DND-41 (cell line): Measurements from ENCODE around the gene MED8.
"Not testable (repeated sequence)": the region's sequence is repeated elsewhere in the genome, so short reads cannot be mapped to it uniquely, and the experiment has no call there.

Experiments used
- ATAC-seq: fragments of 200-7000 bp; cut with Tn5 transposase; 3 replicates; pipeline ENCODE4 v1.9.1; 2021; ENCODE audit warnings: low read depth; ENCODE audit not compliant: insufficient read depth
- DNase-seq: peaks from one replicate; pipeline ENCODE4 v3.0.0-alpha.2; 2020
- H2AFZ ChIP-seq: 2 replicates; pipeline ENCODE4 v1.6.0; 2012; ENCODE audit warnings: low read depth, low read length
- H3K27ac ChIP-seq: 2 replicates; pipeline ENCODE4 v1.5.1; 2012; ENCODE audit warnings: low read length, inconsistent platforms
- H3K27me3 ChIP-seq: fragments of 200-600 bp; sonication (generic); 2 replicates; pipeline ENCODE4 v1.6.0; 2012; ENCODE audit warnings: low read length, mild to moderate bottlenecking, inconsistent platforms; ENCODE audit not compliant: insufficient read depth, poor library complexity
- H3K36me3 ChIP-seq: 2 replicates; pipeline ENCODE4 v1.5.1; 2012; ENCODE audit warnings: low read length, inconsistent platforms; ENCODE audit not compliant: insufficient read depth
- H3K4me1 ChIP-seq: 2 replicates; pipeline ENCODE4 v1.5.1; 2012; ENCODE audit warnings: mild to moderate bottlenecking, low read length; ENCODE audit not compliant: insufficient read depth
- H3K4me2 ChIP-seq: 2 replicates; pipeline ENCODE4 v1.6.0; 2012; ENCODE audit warnings: mild to moderate bottlenecking, moderate library complexity, low read length, inconsistent platforms; ENCODE audit not compliant: insufficient read depth
- H3K4me3 ChIP-seq, 2 experiments: fragments of 200-600 bp in 1 of 2; shearing (Covaris generic) in 1 of 2; 2 replicates each; pipeline ENCODE4 v1.5.1; 2012 to 2016; ENCODE audit warnings: inconsistent platforms in 2 of 2, low read length in 2 of 2, mild to moderate bottlenecking in 2 of 2, low read depth in 1 of 2, moderate library complexity in 1 of 2
- H3K79me2 ChIP-seq: 2 replicates; pipeline ENCODE4 v1.6.0; 2012; ENCODE audit warnings: low read length, inconsistent platforms; ENCODE audit not compliant: insufficient read depth
- H3K9ac ChIP-seq: 2 replicates; pipeline ENCODE4 v1.6.0; 2012; ENCODE audit warnings: low read depth, mild to moderate bottlenecking, inconsistent platforms, low read length, moderate library complexity
- H3K9me3 ChIP-seq: 2 replicates; pipeline ENCODE4 v1.5.1; 2012; ENCODE audit warnings: low read length, moderate library complexity, mild to moderate bottlenecking, inconsistent platforms; ENCODE audit not compliant: insufficient read depth, severe bottlenecking
- H4K20me1 ChIP-seq: 2 replicates; pipeline ENCODE4 v1.6.0; 2012; ENCODE audit warnings: low read length; ENCODE audit not compliant: insufficient read depth
- CTCF ChIP-seq: IDR thresholded peaks from 2 replicates; pipeline ENCODE4 v1.5.1; 2012; ENCODE audit warnings: borderline replicate concordance, low read length, moderate library complexity, mild to moderate bottlenecking; ENCODE audit not compliant: poor library complexity, severe bottlenecking; ENCODE audit errors: extremely low read depth
- EZH2 ChIP-seq: IDR thresholded peaks from 3 replicates; pipeline ENCODE4 v1.6.1; 2012; ENCODE audit warnings: borderline replicate concordance, low read depth, mild to moderate bottlenecking, moderate library complexity, low read length, inconsistent platforms; ENCODE audit not compliant: severe bottlenecking

Gene MED8

DNA sequence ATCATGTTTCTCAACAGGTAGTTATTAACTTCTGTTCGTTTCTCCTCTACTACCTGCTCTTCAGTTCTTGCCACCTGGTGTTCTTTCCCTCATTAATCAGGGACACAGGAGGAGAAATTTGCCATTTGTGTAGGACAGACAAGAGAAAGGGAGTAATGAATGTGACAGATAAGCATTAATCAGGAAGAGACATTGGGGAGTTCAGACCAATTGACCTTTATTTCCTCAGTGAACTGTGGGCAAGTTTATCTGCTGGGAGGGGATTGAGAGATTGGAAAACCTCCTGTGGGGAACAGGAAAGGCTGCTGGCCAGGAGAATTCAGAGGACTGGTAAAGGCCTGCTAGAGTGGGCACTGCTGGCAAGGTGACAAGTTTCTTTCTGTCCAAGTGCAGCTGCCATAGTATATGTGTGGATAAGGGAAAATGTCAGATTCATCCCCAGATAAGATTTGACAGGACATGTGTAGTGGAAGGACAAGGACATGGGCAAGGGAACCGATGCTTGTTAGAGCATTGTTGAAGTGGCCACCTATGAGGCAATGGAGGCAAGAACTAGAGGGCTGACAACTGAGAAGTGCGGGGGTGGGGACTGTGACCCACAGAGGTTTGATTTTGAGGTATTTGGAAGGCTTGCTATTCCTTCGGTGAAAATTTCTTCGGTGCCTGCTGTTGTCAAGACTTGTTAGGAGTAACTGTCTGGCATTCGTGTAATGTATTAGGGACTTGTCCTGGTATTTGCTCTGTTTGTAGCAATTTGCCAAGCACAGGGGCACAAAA, 12.7 kb upstream of the MED8 start:
- Histone ChIP-seq H3K9me3 (no peaks in the 10 kb centered on the region), H3K79me2 (peaks cover 9% of the 10 kb centered on the region; the same call in 1 of the 2 replicates), H3K4me2 (no peak overlapping the region), H3K4me1 (no peaks in the 10 kb centered on the region), H3K36me3 (peaks cover 51% of the 10 kb centered on the region), H3K4me3 (no peak overlapping the region), H4K20me1 (no peaks in the 10 kb centered on the region), H3K27ac (no peak overlapping the region), H3K27me3 (no peaks in the 10 kb centered on the region), H3K9ac (no peak overlapping the region), H2AFZ (no peak overlapping the region)
- no peak for DNase-seq
- no peak for TF ChIP-seq CTCF
- no peak for TF ChIP-seq EZH2
- ATAC-seq: no peak

DNA sequence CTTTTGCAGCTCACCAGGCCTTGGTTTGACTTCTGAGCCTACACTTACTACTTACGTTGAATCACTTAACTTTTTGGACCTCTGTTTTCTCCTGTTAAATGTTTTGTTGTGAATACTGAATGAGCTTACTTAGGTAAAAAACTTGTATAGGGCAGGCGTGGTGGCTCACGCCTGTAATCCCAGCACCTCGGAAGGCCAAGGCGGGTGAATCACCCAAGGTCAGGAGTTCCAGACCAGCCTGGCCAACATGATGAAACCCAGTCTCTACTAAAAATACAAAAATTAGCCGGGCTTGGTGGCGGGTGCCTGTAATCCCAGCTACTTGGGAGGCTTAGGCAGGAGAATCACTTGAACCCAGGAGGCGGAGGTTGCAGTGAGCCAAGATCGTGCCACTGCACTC, 10.8 kb upstream of the MED8 start:
- not testable (repeated sequence) for H3K4me1 ChIP-seq, H2AFZ ChIP-seq, H3K9ac ChIP-seq, H3K9me3 ChIP-seq, DNase-seq, H3K27ac ChIP-seq, H3K4me3 ChIP-seq, ATAC-seq, H4K20me1 ChIP-seq, H3K27me3 ChIP-seq, H3K4me2 ChIP-seq
- Histone ChIP-seq H3K79me2 (peaks cover 11% of the 10 kb centered on the region; the same call in 1 of the 2 replicates), H3K36me3 (peaks cover 42% of the 10 kb centered on the region)

DNA sequence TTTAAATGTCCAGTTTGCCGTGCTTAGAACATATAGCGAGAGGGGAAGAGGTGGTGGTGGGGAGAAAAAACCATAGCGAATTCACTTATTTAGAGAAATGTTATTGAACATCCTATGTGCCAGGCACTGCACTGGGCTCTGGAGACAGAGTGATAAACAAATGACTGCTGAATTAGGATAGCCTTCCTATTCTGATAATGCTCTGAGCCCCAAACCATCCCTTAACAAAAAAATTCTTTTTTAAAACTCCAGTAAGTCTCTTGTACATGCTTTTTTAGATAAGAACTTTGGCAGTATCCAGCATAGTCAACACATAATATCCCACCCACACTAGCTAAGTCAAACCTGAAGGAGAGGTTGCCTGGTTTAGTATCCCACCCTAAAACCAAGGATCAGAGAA, 8.6 kb upstream of the MED8 start:
- Histone ChIP-seq H3K4me3 (no peak overlapping the region), H3K79me2 (peaks cover 25% of the 10 kb centered on the region), H3K36me3 (peaks cover 27% of the 10 kb centered on the region), H3K4me2 (no peak overlapping the region), H3K27ac (no peak overlapping the region), H3K9me3 (no peaks in the 10 kb centered on the region), H3K9ac (no peak overlapping the region), H3K4me1 (no peaks in the 10 kb centered on the region), H4K20me1 (no peaks in the 10 kb centered on the region), H2AFZ (no peak overlapping the region), H3K27me3 (no peaks in the 10 kb centered on the region)
- DNase-seq (no peak), ATAC-seq (no peak)
- TF ChIP-seq EZH2 (no peak), CTCF (no peak)

- no peak for DNase-seq
- no peak overlapping the region for H3K4me3 ChIP-seq
Observed at GRCh38 chr1:43396059-43396458, 6.5 kb upstream of the MED8 start.

More at GRCh38 chr1:43396059-43396458, 6.5 kb upstream of the MED8 start:
- Histone ChIP-seq H3K4me1 (peaks cover 6% of the 10 kb centered on the region), H2AFZ (no peak overlapping the region), H3K9ac (no peak overlapping the region), H3K27ac (no peak overlapping the region), H3K79me2 (peaks cover 38% of the 10 kb centered on the region), H3K9me3 (no peaks in the 10 kb centered on the region), H4K20me1 (peaks cover 2% of the 10 kb centered on the region; the same call in 1 of the 2 replicates), H3K27me3 (no peaks in the 10 kb centered on the region), H3K36me3 (peaks cover 15% of the 10 kb centered on the region), H3K4me2 (no peak overlapping the region)
- no peak for TF ChIP-seq CTCF
- ATAC-seq: no peak
